K562 (cell line): Measurements from ENCODE around the gene NIN. TPM values are rescaled to one million over a fixed set of nuclear protein-coding genes. Genes with fewer than 3 reads are reported as not detected.

ENCODE experiments used
- ATAC-seq: fragments of 200-7000 bp; cut with Tn5 transposase; 3 replicates; pipeline ENCODE4 v1.9.1; 2020; ENCODE audit warnings: moderate library complexity
- BruUV-seq: library from RNA; stranded (reverse); fragments of 400-500 nt; replicated peaks from 2 replicates; lab custom pipeline; 2021; lab: Mats Ljungman, UMichigan
- CTCF ChIA-PET: fragments of 300-600 bp; formaldehyde crosslinking; extraction: SDS; loops from one replicate; lab custom pipeline; 2021; ENCODE audit warnings: low intra/inter-chr PET ratio; lab: Yijun Ruan, JAX
- POLR2A ChIA-PET: fragments of 300-600, 350-650 bp; sonication (Branson Sonifier 250); formaldehyde crosslinking; extraction: SDS; loops from one replicate; lab custom pipeline; 2021; ENCODE audit warnings: antibody characterized with exemption, inconsistent platforms; lab: Yijun Ruan, JAX
- DNase-seq, 4 experiments: peaks; one replicate each; pipeline versions ENCODE4 v3.0.0 to v3.0.0-alpha.2; 2011 to 2018; ENCODE audit warnings: low spot score in 3 of 4, mixed read lengths in 3 of 4; ENCODE audit errors: extremely low read depth in 1 of 4
- FAIRE-seq: peaks from 2 replicates; lab custom pipeline; 2011; peaks lifted over from hg19 to GRCh38; lab: Jason Lieb, UNC
- H2AFZ ChIP-seq: 2 replicates; pipeline ENCODE4 v1.6.0; 2011; ENCODE audit warnings: low read depth, low read length, control low read depth, inconsistent platforms
- H3K27ac ChIP-seq: fragments of 200-600 bp; 3 replicates; pipeline ENCODE4 v1.8.0; 2011; ENCODE audit warnings: low read depth, mild to moderate bottlenecking, control low read depth, inconsistent platforms, low read length, moderate library complexity, mixed read lengths; ENCODE audit errors: extremely low read depth
- H3K27me3 ChIP-seq, 2 experiments: fragments of 300-600 bp in 1 of 2; 2 replicates in 1 of 2; 3 replicates in 1 of 2; pipeline versions ENCODE4 v1.6.0 to v1.8.0; 2011; ENCODE audit warnings: inconsistent platforms in 2 of 2, low read length in 2 of 2, mild to moderate bottlenecking in 1 of 2, mixed read lengths in 1 of 2, moderate library complexity in 1 of 2; ENCODE audit not compliant: control insufficient read depth in 2 of 2, insufficient read depth in 2 of 2
- H3K36me3 ChIP-seq: fragments of 300-600 bp; 3 replicates; pipeline ENCODE4 v1.8.0; 2011; ENCODE audit warnings: mild to moderate bottlenecking, low read length, inconsistent platforms; ENCODE audit not compliant: control insufficient read depth, insufficient read depth
- H3K4me1 ChIP-seq, 2 experiments: fragments of 200-600 bp in 1 of 2; replicated peaks in 1 of 2; 2 replicates in 1 of 2; 3 replicates in 1 of 2; pipeline versions ENCODE4 v1.5.1 to v1.8.0; 2011; ENCODE audit warnings: inconsistent platforms in 2 of 2, low read length in 2 of 2, mild to moderate bottlenecking in 1 of 2, mixed read lengths in 1 of 2, moderate library complexity in 1 of 2; ENCODE audit not compliant: control insufficient read depth in 2 of 2, insufficient read depth in 2 of 2
- H3K4me2 ChIP-seq: 2 replicates; pipeline ENCODE4 v1.6.1; 2011; ENCODE audit warnings: low read length, control low read depth, inconsistent platforms, mixed read lengths; ENCODE audit not compliant: insufficient read depth
- H3K4me3 ChIP-seq: fragments of 200-600 bp; sonication (generic), shearing (Covaris generic); 2 replicates; pipeline ENCODE4 v1.5.1; 2016; ENCODE audit warnings: control low read depth, inconsistent platforms
- H3K79me2 ChIP-seq: fragments of 200-600 bp; 3 replicates; pipeline ENCODE4 v1.8.0; 2011; ENCODE audit warnings: low read length, inconsistent platforms; ENCODE audit not compliant: control insufficient read depth, insufficient read depth
- H3K9ac ChIP-seq, 2 experiments: 2 replicates each; pipeline versions ENCODE4 v1.6.0 to v1.6.1; 2011; ENCODE audit warnings: low read depth in 2 of 2, low read length in 2 of 2, control low read depth in 1 of 2, inconsistent platforms in 1 of 2, mild to moderate bottlenecking in 1 of 2, mixed read lengths in 1 of 2; ENCODE audit not compliant: insufficient read depth in 1 of 2
- H3K9me1 ChIP-seq: one replicate; pipeline ENCODE4 v1.6.0; 2011; ENCODE audit warnings: inconsistent platforms, mild to moderate bottlenecking, low read length, moderate library complexity; ENCODE audit not compliant: control insufficient read depth, insufficient read depth
- H3K9me3 ChIP-seq: replicated peaks from 2 replicates; pipeline ENCODE4 v1.5.1; 2011; ENCODE audit warnings: low read depth, low read length, inconsistent platforms; ENCODE audit not compliant: control insufficient read depth, insufficient read depth
- H4K20me1 ChIP-seq: replicated peaks from 2 replicates; pipeline ENCODE4 v1.6.1; 2011; ENCODE audit warnings: low read length, inconsistent platforms, mixed read lengths; ENCODE audit not compliant: control insufficient read depth, insufficient read depth
- AFF4 ChIP-seq: sonication (generic); formaldehyde crosslinking; IDR thresholded peaks from 2 replicates; pipeline ENCODE4 v1.8.0; 2023; ENCODE audit warnings: mild to moderate bottlenecking, missing genetic modification reagents
- CHD7 ChIP-seq: fragments of 200-600 bp; sonication (generic); IDR thresholded peaks from one replicate; pipeline ENCODE4 v1.6.1; 2012; ENCODE audit warnings: mild to moderate bottlenecking, low read depth, low read length, inconsistent platforms
- HBP1 ChIP-seq: fragments of 450-650 bp; formaldehyde crosslinking; IDR thresholded peaks from 2 replicates; pipeline ENCODE4 v1.4.0; 2022; ENCODE audit warnings: missing genetic modification characterization
- PHB ChIP-seq: fragments of 250-450 bp; sonication (Bioruptor Pico); IDR thresholded peaks from 2 replicates; pipeline ENCODE4 v1.5.0; 2021
- ZKSCAN1 ChIP-seq: fragments of 150-350 bp; IDR thresholded peaks from 2 replicates; pipeline ENCODE4 v1.6.1; 2016; ENCODE audit warnings: low read depth, low read length
- ZNF707 ChIP-seq: fragments of 250-450 bp; sonication (Bioruptor Pico); conservative IDR thresholded peaks from 2 replicates; pipeline ENCODE4 v1.8.0; 2022; ENCODE audit warnings: inconsistent platforms, mild to moderate bottlenecking, moderate library complexity
- whole genome bisulfite sequencing: fragments of 100-300 bp; shearing (Covaris generic); methylation state at CpG from one replicate; pipeline ENCODE4 v1.1.6; 2016; ENCODE audit warnings: low coverage, mixed read lengths; ENCODE audit not compliant: insufficient coverage; ENCODE audit errors: missing lambda C conversion rate; 5-methylcytosine and 5-hydroxymethylcytosine counted together
- in situ Hi-C: fragments of 300-500 bp; cut with MboI; formaldehyde crosslinking; loops from 4 replicates; pipeline ENCODE4 v1.15.0; 2018; ENCODE audit warnings: inconsistent platforms, mixed read lengths
- intact Hi-C: fragments of 100-400 bp; cut with micrococcal nuclease; formaldehyde crosslinking; loops from 2 replicates; pipeline ENCODE4 v1.14.2; 2022
- polyA plus RNA-seq, 8 experiments: library from polyadenylated mRNA; depleted of rRNA in 4 of 8; stranded (reverse) in 5 of 8; unstranded in 3 of 8; fragments of >200 nt; fragmentation: Nextera tagmentation in 2 of 8; fragmentation: Illumina TruSeq in 1 of 8; extraction: Ambion mirVana in 2 of 8; extraction: Trizol in 1 of 8; gene quantifications; 2 replicates each; pipeline versions ENCODE4 v1.2.1 to v1.2.3, GENCODE V29; 2011 to 2014; ENCODE audit warnings: inconsistent platforms in 1 of 8, missing spikeins in 1 of 8
- total RNA-seq, 7 experiments: library from RNA; depleted of rRNA in 6 of 7; stranded (reverse); fragments of >200 nt in 6 of 7; fragmentation: Illumina TruSeq in 2 of 7; extraction: Trizol in 2 of 7; gene quantifications; 2 replicates each; pipeline versions ENCODE4 v1.2.1 to v1.2.3, GENCODE V29; 2011 to 2021; ENCODE audit warnings: low replicate concordance in 1 of 7

Gene NIN
- total and polyA plus RNA-seq, 9 of the 15 experiments (the other 6 are each of a cell fraction or from before 2014, with no cell fraction given), result 0.84 to 8.4 (median 5.0) TPM

GRCh38 chr14:50825307-50825706, 5.7 kb downstream of the NIN start:
- POLR2A ChIA-PET, result no interaction called here
- no peak overlapping the region for H3K4me2 ChIP-seq
- CTCF ChIA-PET, result no interaction called here
- TF ChIP-seq ZKSCAN1 (no peak), HBP1 (CRISPR knock-in tag) (no peak), CHD7 (no peak), PHB (no peak), ZNF707 (CRISPR knock-in tag) (no peak), AFF4 (CRISPR knock-in tag) (no peak)

More at GRCh38 chr14:50825307-50825706, 5.7 kb downstream of the NIN start:
- peaks cover 0 to 6% of the 10 kb centered on the region in 2 experiments; a peak in 4 of 5 replicates for H3K4me1 ChIP-seq
- WGBS, result 83% methylated on average over 1 of the region's 1 CpG
- no peaks in the 10 kb centered on the region for H4K20me1 ChIP-seq
- no peak overlapping the region for H2AFZ ChIP-seq
- no peak overlapping the region for H3K9ac ChIP-seq
- H3K9me1 ChIP-seq, result no peaks in the 10 kb centered on the region
- no peak for DNase-seq
- intact Hi-C loops, result no loop called here
- H3K27me3 ChIP-seq, result peaks cover 3 to 18% of the 10 kb centered on the region in 2 experiments; a peak in 3 of 5 replicates
- FAIRE-seq, result no peak
- no TSS peak for BruUV-seq
- no peaks in the 10 kb centered on the region for H3K79me2 ChIP-seq
- in situ Hi-C loops, result no loop called here
- ATAC-seq, result no peak
- no peak overlapping the region for H3K27ac ChIP-seq
- H3K36me3 ChIP-seq, result no peaks in the 10 kb centered on the region
- H3K4me3 ChIP-seq, result no peak overlapping the region
- H3K9me3 ChIP-seq, result no peaks in the 10 kb centered on the region
